PC-3 (cell line): ENCODE results near the gene BCL11B. TPM values are rescaled to one million over a fixed set of nuclear protein-coding genes. Genes with fewer than 3 reads are reported as not detected.
A peak's percentile ranks its signal among the peaks of the same experiment; 100 is the strongest.

Experiments used
- ATAC-seq: fragments of 200-7000 bp; cut with Tn5 transposase; 2 replicates; pipeline ENCODE4 v1.9.1; 2020; ENCODE audit warnings: mild to moderate bottlenecking, moderate library complexity
- BruUV-seq: library from RNA; stranded (reverse); fragments of 400-500 nt; replicated peaks from 2 replicates; lab custom pipeline; 2021; lab: Mats Ljungman, UMichigan
- CTCF ChIA-PET: fragments of 300-600 bp; sonication (Branson Sonifier 250); formaldehyde crosslinking; loops from one replicate; lab custom pipeline; 2022; ENCODE audit warnings: antibody characterized with exemption; lab: Charles Lee
- POLR2A ChIA-PET: fragments of 300-600 bp; sonication (Branson Sonifier 250); formaldehyde crosslinking; loops from one replicate; lab custom pipeline; 2022; ENCODE audit warnings: antibody characterized with exemption; ENCODE audit not compliant: unreplicated experiment; lab: Charles Lee
- DNase-seq: peaks from one replicate; pipeline ENCODE4 v3.0.0-alpha.2; 2015
- H2AFZ ChIP-seq: fragments of 300-600 bp; sonication (generic); 2 replicates; pipeline ENCODE4 v1.6.0; 2016; ENCODE audit warnings: antibody characterized with exemption, low read length
- H3F3A ChIP-seq: fragments of 300-600 bp; sonication (generic); one replicate; pipeline ENCODE4 v1.6.0; 2017; ENCODE audit warnings: antibody characterized with exemption, low read length, control low read depth, mild to moderate bottlenecking; ENCODE audit not compliant: unreplicated experiment
- H3K27ac ChIP-seq: fragments of 300-600 bp; sonication (generic); 2 replicates; pipeline ENCODE4 v1.5.1; 2016; ENCODE audit warnings: mild to moderate bottlenecking, low read length
- H3K27me3 ChIP-seq: fragments of 300-600 bp; sonication (generic); 2 replicates; pipeline ENCODE4 v1.6.1; 2016; ENCODE audit warnings: low read length, mixed read lengths
- H3K36me3 ChIP-seq: fragments of 300-600 bp; sonication (generic); 2 replicates; pipeline ENCODE4 v1.6.1; 2016; ENCODE audit warnings: low read depth, mixed run types, low read length, mixed read lengths
- H3K4me1 ChIP-seq: fragments of 300-600 bp; sonication (generic); 2 replicates; pipeline ENCODE4 v1.5.1; 2016; ENCODE audit warnings: low read length; ENCODE audit not compliant: insufficient read depth
- H3K4me2 ChIP-seq: fragments of 300-600 bp; sonication (generic); 2 replicates; pipeline ENCODE4 v1.6.0; 2016; ENCODE audit warnings: low read length
- H3K4me3 ChIP-seq: fragments of 300-600 bp; sonication (generic); 2 replicates; pipeline ENCODE4 v1.5.1; 2016; ENCODE audit warnings: mild to moderate bottlenecking, low read length, mixed read lengths
- H3K79me2 ChIP-seq: fragments of 300-600 bp; sonication (generic); 2 replicates; pipeline ENCODE4 v1.6.1; 2017; ENCODE audit warnings: low read length, mixed read lengths
- H3K9ac ChIP-seq: fragments of 300-600 bp; sonication (generic); 2 replicates; pipeline ENCODE4 v1.6.0; 2016; ENCODE audit warnings: mild to moderate bottlenecking, low read length
- H3K9me2 ChIP-seq: fragments of 300-600 bp; sonication (generic); replicated peaks from 2 replicates; pipeline ENCODE4 v1.6.1; 2016; ENCODE audit warnings: mixed run types, low read length, mixed read lengths
- H3K9me3 ChIP-seq: fragments of 300-600 bp; sonication (generic); 2 replicates; pipeline ENCODE4 v1.6.1; 2016; ENCODE audit warnings: low read length, mixed read lengths
- H4K20me1 ChIP-seq: fragments of 300-600 bp; sonication (generic); 2 replicates; pipeline ENCODE4 v1.6.1; 2016; ENCODE audit warnings: low read length, mixed read lengths
- EZH2 ChIP-seq: fragments of 300-600 bp; sonication (generic); IDR thresholded peaks from one replicate; pipeline ENCODE4 v1.6.1; 2017; ENCODE audit warnings: antibody characterized with exemption, mild to moderate bottlenecking, low read length; ENCODE audit not compliant: unreplicated experiment
- EZH2phosphoT487 ChIP-seq: fragments of 300-600 bp; sonication (generic); IDR thresholded peaks from 2 replicates; pipeline ENCODE4 v1.6.1; 2018; ENCODE audit warnings: mild to moderate bottlenecking, antibody characterized with exemption, low read length, borderline replicate concordance
- intact Hi-C: fragments of 100-400 bp; cut with micrococcal nuclease; formaldehyde crosslinking; loops from 2 replicates; pipeline ENCODE4 v1.9.0; 2023
- total RNA-seq: library from RNA; depleted of rRNA; stranded (reverse); fragments of >200 nt; gene quantifications from 2 replicates; pipeline ENCODE4 v1.2.3, GENCODE V29; 2014
- TF ChIP-seq, protein P1 (sequence below): fragments of 300-600 bp; sonication (generic); conservative IDR thresholded peaks from 2 replicates; pipeline ENCODE4 v1.5.1; 2017; ENCODE audit warnings: antibody characterized with exemption, low read depth, mild to moderate bottlenecking, low read length

Gene BCL11B
- total RNA-seq, 1 experiment from 2014 or later = 0.73 TPM

GRCh38 chr14:99215277-99215676 is 56.7 kb downstream of the BCL11B start:
- no peak overlapping the region for H2AFZ ChIP-seq
- H3K36me3 ChIP-seq = no peaks in the 10 kb centered on the region
- H3K27me3 ChIP-seq = peaks cover 51% of the 10 kb centered on the region
- TF ChIP-seq EZH2 = no peak
- no peak for TF ChIP-seq EZH2phosphoT487
- TF ChIP-seq, protein P1, sequence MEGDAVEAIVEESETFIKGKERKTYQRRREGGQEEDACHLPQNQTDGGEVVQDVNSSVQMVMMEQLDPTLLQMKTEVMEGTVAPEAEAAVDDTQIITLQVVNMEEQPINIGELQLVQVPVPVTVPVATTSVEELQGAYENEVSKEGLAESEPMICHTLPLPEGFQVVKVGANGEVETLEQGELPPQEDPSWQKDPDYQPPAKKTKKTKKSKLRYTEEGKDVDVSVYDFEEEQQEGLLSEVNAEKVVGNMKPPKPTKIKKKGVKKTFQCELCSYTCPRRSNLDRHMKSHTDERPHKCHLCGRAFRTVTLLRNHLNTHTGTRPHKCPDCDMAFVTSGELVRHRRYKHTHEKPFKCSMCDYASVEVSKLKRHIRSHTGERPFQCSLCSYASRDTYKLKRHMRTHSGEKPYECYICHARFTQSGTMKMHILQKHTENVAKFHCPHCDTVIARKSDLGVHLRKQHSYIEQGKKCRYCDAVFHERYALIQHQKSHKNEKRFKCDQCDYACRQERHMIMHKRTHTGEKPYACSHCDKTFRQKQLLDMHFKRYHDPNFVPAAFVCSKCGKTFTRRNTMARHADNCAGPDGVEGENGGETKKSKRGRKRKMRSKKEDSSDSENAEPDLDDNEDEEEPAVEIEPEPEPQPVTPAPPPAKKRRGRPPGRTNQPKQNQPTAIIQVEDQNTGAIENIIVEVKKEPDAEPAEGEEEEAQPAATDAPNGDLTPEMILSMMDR = no peak
- intact Hi-C loops = no loop called here
- POLR2A ChIA-PET = no interaction called here
- H3F3A ChIP-seq = no peaks in the 10 kb centered on the region
- no peak overlapping the region for H3K27ac ChIP-seq
- DNase-seq (no peak), ATAC-seq (no peak)
- no peaks in the 10 kb centered on the region for H4K20me1 ChIP-seq
- no peaks in the 10 kb centered on the region for H3K9me2 ChIP-seq
- CTCF ChIA-PET = no interaction called here
- H3K4me2 ChIP-seq = peak overlapping the region; percentile 54
- no peak overlapping the region for H3K9ac ChIP-seq
- no TSS peak for BruUV-seq
- no peaks in the 10 kb centered on the region for H3K9me3 ChIP-seq
- H3K79me2 ChIP-seq = no peaks in the 10 kb centered on the region
- no peak overlapping the region for H3K4me3 ChIP-seq
- H3K4me1 ChIP-seq = no peaks in the 10 kb centered on the region

DNA sequence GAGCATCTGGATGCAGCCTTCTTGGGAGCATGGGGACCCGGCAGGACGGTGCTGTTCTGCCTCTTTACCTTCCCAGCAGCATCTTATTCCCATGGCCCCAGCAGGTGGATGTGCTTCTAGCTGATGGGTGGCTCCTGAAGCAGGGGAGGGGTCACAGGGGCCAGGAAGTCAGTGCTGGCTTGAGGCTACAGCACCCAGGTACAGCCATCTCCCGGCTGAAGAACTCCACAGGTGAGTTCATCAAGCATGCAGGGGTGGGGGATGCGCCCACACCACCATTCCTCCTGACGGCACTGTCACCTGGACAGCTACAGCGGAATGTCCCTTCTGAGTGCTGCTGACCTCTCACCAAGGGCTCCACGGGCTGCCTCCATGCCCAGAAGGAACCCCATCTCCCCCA is 57.3 kb downstream of the BCL11B start:
- H3K36me3 ChIP-seq = no peaks in the 10 kb centered on the region
- no peak overlapping the region for H3K27ac ChIP-seq
- H2AFZ ChIP-seq = no peak overlapping the region
- H3K27me3 ChIP-seq = peaks cover 48% of the 10 kb centered on the region
- no peaks in the 10 kb centered on the region for H3F3A ChIP-seq
- no TSS peak for BruUV-seq
- ChIA-PET CTCF (no interaction called here), POLR2A (no interaction called here)
- intact Hi-C loops = no loop called here
- H3K4me1 ChIP-seq = no peaks in the 10 kb centered on the region
- no peak overlapping the region for H3K9ac ChIP-seq
- H3K9me2 ChIP-seq = no peaks in the 10 kb centered on the region
- no peak overlapping the region for H3K4me3 ChIP-seq
- no peaks in the 10 kb centered on the region for H4K20me1 ChIP-seq
- no peaks in the 10 kb centered on the region for H3K9me3 ChIP-seq
- no peak for DNase-seq
- no peaks in the 10 kb centered on the region for H3K79me2 ChIP-seq
- TF ChIP-seq EZH2 = no peak
- TF ChIP-seq, protein P1 = no peak
- TF ChIP-seq EZH2phosphoT487 = no peak
- ATAC-seq = no peak
- no peak overlapping the region for H3K4me2 ChIP-seq

DNA sequence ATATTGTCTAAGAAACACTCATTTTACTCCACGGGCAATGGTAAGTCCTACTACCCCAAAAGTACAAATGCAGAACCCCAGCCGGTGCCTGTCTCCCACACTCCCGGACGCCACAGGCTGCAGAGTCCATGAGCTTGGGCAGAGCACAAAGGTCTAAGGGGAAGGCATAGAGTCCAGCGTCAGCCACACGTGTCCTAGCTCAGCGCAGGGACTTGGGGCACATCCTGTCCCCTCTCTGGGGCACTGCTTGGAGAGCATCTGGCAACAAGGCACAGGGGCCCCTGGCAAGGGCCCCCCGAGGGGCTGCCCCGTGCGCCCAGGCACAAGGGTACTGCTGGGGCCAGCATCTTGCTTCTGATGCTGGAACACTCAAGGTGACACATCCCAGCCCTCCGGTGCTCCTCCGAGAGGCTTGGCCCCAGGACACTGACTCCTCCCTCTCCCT is 58.4 kb downstream of the BCL11B start:
- no peak overlapping the region for H3K4me3 ChIP-seq
- H3K27ac ChIP-seq = no peak overlapping the region
- no peaks in the 10 kb centered on the region for H3K4me1 ChIP-seq
- no peak overlapping the region for H3K9ac ChIP-seq
- ChIA-PET POLR2A (no interaction called here), CTCF (no interaction called here)
- no peaks in the 10 kb centered on the region for H3K9me3 ChIP-seq
- intact Hi-C loops = no loop called here
- no peaks in the 10 kb centered on the region for H3K36me3 ChIP-seq
- no peak for TF ChIP-seq EZH2
- no peak for TF ChIP-seq EZH2phosphoT487
- TF ChIP-seq, protein P1 = no peak
- no peak overlapping the region for H3K4me2 ChIP-seq
- peaks cover 48% of the 10 kb centered on the region for H3K27me3 ChIP-seq
- DNase-seq (no peak), ATAC-seq (no peak)
- no peaks in the 10 kb centered on the region for H3K79me2 ChIP-seq
- no peaks in the 10 kb centered on the region for H4K20me1 ChIP-seq
- no TSS peak for BruUV-seq
- H3K9me2 ChIP-seq = no peaks in the 10 kb centered on the region
- H3F3A ChIP-seq = no peaks in the 10 kb centered on the region
- H2AFZ ChIP-seq = no peak overlapping the region
